Pons (tissue), 1 donor: ENCODE measurements around the gene LPCAT3.

Source experiments
- DNase-seq: peaks from one replicate; pipeline ENCODE4 v3.0.0-alpha.2; 2016; ENCODE audit warnings: low spot score

Gene LPCAT3

DNA sequence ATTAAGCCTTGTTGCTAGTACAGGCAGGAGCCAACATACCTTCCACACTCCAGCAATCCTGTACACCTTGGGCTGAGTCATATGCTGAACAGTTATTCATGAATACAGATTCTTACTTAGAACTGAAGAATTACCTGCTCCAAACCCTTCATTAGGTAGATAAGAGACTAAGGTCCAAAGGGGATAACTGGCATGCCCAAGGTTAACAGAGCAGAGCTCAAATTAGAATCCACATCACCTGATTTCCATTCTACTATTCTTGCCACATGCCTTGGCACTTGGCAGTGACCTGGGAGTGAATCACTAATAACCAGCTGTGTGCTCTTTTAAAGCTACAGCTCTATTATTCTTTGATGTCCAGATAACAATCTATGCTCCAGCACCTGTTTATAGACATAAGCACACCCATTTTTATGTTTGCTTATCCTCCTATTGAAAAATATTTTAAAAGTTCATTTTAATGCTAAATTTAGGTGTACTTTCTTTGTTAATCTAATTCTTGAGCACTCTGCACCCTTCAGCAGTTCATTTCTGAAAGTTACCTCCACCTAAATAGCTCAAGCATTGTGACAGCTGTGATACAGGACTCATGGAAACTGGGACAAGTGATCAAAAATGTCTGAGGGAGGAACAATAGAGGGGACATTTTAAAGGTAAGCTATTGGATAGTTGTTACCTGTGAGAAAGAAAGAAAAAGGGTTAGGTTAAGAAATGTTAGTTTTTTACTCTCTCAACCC, 19.4 kb downstream of the LPCAT3 start:
- DNase-seq = no peak

DNA sequence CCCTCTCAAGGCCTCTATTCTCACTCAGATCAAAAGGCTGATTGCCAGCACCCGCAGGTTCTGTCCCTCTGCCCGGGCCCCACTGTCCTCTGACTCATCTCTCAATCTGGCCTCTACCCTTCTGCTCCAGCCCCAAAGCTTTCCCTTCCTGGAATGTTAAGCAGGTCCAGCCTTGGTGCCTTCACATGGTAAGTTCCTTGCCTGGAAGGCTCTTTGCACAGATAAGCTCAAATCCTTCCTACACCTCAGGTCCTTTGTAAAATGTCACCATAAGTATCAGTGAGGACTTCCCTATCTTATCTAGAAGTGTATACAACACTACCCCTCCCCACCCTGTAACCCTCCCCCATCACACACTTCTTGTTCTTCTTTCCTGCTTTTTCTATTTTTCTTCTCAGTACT, 22.2 kb downstream of the LPCAT3 start:
- DNase-seq = no peak

DNA sequence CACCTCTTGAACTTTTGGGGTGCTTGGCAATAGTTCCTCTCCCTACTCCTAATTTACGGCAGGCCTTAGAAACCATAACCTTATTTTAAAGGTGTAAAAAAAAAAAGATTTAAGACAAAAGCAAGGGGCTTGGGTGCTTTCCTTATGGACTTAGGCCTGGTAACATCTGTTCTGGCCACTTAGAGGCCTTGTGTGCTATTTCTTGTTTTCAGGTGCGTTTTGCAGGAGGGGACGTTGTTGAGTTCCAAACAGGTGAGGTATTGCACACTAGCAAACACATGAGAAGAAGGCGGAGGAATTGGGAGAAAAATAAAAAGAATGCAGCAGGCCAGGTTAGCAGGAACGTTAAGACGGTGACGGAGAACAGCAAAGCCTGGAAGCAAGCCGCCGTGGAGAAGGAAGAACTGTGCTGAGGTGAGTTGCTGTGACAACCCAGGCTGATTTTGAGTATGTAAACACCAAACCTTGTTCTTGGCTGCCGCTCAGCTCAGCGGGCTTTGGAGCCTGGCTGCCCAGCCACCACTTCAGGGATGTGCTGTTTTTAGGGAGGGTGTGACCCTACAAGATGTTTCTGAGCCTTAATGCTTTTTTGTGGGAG, 30.2 kb downstream of the LPCAT3 start:
- DNase-seq = no peak

DNA sequence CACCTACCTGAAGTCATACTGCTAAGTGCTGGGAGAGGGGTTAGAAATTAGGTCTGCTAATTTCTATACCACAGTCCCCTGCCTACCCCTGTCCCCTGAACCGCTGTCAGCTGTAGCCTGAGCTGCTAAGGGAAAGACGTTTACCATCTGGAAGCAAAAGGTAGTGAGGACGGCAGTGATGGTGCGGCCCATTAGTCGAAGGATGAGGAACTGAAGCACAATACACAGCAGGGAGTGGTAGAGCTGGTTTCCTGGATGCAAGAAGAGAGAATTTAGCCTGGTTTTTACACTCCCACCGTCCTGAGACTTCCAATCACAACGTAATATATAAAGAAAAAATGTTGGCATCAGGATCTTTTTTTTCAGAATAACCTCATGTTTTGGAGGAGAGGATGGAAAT, 35.7 kb downstream of the LPCAT3 start:
- DNase-seq = no peak

DNA sequence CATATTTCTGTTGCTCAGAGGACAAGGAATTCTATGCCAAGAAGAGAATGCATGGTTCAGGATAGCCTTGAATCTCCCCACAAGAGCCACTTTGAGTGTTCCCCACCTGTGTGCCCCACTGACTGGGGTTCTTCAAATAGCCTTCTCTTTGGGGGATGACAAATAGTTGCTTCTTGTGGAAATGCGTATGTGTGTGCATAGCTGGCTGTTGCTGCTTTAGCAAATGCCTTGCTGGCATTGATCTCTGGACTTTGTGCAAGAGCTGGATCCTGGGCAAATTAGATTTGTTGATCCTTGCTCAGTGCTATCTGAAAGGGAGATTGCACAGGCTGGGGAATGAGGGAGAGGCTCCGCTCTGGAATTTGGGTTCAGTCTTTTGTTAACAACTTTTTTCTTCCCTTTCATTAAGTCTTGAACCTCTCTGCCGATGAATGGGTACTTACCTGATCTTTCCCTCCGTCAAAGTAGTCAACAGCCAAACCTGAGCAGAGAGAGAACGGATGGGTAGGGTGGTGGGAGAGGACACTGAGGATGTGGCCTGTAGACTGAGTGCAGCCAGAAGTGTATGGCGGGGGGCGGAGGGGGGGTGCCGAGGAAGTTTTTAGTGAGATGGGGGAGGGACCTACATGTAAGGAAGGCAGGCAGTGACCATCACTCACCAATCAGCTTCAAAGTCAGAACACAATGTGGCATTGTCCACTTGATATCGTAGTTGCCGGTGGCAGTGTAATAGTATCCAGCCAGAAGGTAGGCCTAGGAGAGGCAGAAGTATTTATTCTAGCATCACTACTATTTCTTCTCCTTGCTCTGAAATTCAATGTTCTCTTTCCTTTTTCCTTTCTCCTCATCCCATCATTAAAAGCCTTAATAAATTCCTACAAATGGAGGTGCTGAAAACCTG, 36.9 kb downstream of the LPCAT3 start:
- DNase-seq = no peak

DNA sequence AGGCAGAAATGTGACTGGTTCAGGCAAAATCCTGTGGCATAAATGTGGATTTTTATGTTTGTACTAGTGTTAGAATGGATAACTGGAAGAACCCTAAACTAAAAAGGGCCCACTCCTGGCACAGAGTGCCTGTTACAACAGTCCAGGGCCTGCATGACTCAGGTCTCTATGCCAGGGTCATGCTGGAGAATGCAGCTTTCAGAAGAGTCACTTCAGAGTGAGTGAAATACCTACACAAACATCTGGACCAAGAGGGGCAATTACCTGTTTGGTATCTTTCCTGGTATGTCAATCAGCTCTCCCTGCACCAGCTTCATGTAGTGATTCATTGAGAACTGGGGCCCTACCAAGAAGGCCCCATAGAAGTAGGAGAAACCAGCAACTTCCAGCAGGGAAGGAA, 37.5 kb downstream of the LPCAT3 start:
- no peak for DNase-seq

DNA sequence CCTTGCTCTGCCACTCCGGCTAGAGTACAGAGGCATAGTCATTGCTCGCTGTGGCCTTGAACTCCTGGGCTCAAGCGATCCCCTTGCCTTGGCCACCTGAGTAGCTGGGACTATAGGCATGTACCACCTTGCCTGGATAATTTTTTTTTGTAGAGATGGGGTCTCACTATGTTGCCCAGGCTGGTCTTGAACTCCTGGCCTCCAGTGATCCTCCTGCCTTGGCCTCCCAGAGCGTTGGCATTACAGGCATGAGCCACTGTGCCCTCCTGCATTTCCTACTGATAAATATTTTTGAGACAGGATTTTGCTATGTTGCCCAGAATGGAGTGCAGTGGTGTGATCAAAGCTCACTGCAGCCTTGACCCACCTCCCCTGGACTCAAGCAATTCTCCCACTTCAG, 38.2 kb downstream of the LPCAT3 start:
- DNase-seq = no peak

DNA sequence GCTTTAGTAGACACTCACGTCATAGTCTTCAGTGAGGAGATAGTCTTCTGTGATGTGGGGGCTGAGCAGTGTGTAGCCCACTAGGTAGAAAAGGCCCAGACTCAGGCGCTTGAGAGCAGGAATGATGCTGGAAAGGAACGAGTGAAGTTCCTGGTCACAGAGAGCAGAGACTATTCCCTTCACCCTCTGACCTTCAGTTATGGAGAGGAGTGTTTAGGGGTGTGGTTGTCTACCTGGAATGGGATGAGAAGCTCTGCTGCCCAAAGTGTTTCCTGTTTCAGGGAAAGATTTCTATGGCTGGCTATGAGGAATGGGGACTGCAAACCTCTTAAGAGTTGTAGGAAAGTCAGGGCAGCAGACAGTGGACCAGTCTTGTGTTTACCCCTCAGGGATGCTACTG, 38.8 kb downstream of the LPCAT3 start:
- DNase-seq = no peak

DNA sequence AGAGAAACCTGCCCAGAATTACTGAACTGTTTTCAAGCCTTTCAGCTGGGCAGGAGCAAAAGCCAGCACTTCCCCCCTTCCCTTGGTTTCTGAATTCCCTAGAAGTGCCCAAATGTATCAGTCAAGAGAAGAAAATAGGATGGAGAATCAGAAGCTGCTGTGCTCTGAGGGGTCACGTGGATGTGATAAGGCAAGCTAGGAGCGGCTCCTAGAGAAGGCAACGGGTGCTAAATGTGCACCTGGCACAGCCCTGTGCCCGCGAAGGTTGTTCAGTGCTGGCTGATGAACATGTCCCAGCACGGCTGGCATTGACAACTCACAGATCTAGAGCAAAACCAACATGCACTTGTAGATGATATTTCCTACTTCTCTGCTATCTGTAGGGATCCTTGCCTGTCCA, 39.3 kb downstream of the LPCAT3 start:
- DNase-seq = no peak

DNA sequence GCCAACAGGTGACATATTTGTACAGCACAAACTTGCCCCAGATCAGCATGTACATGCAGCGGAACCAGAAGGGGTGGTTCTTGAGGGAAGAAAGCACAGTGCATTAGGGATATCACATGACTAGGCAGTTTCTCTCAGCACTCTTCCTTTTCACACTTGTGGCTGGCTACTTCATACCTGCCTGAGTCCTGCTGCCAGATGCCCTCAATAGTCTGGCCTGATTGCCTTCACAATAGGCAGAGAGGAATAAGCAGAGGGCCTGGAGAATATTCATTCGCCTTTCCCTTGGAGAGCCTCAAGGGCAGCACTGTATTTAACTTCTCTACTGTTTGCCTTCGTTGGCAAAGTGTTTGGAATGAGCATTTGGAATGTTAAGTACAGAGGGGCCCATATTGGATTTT, 39.7 kb downstream of the LPCAT3 start:
- no peak for DNase-seq

DNA sequence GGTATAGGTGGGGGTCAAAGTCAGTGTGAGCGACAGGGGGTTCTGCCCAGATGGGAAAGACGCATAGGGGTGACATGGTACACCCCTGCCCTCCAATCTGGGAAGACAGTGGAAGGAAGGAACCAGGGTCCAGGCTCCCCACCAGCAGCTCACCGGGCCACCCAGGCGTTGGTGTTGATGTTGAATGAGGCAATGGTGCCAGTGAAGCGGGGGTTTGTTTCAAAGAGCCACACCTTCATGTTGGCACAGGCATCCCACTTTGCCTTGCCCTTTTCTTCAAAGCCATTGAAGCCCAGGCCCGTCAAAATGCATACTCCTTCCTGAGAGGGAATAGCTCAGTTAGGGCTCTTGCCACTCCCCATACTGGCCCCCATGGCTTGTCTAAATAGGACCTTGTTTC, 40.1 kb downstream of the LPCAT3 start:
- no peak for DNase-seq

DNA sequence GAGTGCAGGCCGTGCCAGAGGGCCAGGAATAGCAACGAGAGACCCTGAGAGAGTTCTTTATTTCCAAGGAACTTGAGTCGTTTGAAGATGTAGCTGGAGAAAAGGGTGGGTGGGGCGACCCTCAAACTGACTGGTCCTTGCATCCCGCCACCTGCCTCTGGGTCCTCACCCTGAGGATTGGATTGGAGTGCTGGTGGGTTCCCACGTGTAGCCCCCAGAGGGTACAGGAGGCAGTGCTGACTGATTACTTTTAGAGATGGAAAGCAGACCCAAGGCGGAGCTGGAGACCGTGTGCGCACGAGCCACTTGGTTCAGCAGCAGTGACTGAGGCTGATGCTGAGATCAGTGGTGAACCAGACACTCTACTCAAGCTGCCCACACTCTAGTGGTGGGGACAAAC, 40.6 kb downstream of the LPCAT3 start:
- no peak for DNase-seq

DNA sequence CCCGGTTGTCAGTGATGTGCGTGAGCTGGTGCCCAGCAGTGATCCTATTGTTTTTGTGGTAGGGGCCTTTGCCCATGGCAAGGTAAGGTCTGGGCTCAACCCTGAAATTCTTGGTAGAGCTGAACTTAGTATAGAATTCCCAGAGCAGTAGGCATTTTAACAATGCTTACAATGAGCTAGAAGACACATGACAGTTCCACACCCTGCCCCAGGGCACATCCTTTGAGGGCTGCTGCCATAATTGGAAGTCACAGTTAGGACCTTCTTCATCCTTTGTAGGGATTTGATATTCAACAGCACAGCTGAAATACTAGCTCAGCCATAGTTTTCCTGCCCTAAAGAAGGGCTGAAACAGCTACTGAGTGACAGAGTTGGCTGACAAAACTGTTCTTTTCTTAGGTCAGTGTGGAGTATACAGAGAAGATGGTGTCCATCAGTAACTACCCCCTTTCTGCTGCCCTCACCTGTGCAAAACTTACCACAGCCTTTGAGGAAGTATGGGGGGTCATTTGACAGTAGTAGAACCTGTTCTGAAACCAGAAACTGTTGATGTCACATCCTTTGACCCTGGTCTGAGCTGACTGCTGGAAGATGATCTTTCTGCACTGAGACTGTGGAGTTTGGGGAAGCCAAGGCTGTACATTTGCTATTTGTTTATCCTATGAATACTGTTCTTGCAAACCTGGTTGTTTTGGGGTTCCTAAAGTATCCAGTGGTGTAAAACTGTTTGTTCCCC, 42.8 kb downstream of the LPCAT3 start:
- DNase-seq = no peak

DNA sequence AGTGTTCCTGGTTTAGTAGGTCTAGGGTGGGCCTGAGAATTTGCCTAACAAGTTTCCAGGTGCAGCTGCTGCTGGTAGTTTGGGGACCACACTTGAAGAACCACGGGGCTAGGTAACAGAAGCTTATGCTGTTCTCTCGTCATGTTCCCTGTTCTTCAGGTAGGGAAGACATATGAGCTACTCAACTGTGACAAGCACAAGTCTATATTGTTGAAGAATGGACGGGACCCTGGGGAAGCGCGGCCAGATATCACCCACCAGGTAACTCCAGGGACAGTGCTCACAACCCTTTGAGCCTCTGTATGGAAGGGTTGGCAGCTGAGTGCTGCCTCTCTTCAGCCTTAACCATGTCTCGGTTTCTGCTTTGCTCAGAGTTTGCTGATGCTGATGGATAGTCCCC, 44.1 kb downstream of the LPCAT3 start:
- DNase-seq = no peak

DNA sequence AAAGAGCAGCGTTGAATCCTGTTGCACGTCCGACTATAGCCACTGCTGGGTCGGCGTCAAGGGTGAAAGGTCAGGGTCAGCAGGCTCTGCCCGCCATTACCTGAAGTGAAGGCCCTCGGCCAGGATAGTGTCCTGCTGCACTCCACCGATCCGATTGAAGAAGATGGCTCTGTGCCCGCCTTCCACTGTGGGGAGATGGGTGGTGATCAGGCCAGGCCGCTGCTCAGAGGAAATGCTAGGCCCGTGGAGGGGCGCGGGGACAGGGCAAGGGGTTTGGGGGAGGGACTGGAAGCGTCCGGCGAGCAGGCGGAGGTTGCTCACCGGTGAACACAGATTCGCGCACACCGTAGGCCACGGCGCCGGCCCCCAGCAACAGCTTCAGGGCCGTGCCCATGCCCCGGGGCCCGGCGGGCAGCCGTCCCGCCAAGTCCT, 48.2 kb downstream of the LPCAT3 start:
- no peak for DNase-seq

DNA sequence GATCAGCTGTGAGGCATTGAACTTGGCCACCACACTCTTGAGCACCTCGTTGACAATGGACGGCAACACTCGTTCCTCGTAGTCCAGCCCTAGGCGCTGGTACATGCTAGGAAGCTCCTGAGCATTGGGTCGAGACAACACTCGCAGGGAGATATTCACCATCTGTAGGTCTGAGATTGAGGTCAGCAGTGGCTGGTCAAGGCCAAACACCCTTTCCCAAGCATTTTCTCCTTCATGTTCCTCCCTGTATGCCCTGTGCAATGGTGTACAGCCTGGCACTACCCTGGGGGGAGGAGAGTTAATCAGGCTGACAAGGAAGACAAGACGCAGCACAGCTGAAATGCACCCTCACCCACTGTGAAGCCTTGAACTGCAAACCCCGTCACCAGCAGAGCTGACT, 49.9 kb downstream of the LPCAT3 start:
- DNase-seq = no peak

DNA sequence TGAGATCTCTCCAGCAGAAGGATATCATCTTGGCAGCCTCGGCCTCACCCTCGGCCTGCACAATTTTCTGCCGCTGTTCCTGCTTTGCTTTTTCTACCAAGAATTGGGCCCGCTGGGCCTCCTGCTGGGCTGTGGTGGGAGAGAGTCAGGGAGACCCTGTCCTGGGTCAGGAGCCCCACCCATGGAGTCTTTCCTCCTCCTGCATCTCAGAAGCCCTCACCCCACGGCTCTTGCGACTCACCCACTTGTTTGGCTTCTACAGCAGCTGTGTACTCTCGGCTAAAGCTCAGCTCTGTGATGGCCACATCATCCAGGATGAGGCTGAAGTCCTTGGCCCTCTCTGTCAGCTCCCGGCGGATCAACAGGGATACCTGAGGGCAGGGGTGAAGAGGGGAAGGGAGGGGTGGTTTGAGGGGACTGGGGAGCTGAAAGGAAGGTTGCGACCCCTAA, 50.6 kb downstream of the LPCAT3 start:
- no peak for DNase-seq

DNA sequence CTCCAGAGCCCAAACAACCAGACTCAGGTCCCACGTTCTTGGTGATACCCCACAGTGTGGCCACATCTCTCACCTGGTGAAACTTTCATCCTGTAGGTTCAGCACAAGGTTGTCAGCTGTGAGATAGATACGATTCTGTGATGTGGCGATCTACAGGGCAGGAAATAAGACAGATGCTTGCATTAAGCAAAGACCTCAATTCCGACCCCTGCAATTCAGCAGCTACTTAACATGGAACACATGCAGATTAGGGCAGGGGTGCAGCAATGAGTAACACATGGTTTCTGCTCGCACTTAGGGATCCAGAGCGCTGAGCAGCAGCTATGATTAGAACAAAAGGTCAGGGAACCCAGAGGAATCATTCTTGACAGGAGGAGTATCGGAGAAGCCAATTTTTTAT, 51.9 kb downstream of the LPCAT3 start:
- no peak for DNase-seq

DNA sequence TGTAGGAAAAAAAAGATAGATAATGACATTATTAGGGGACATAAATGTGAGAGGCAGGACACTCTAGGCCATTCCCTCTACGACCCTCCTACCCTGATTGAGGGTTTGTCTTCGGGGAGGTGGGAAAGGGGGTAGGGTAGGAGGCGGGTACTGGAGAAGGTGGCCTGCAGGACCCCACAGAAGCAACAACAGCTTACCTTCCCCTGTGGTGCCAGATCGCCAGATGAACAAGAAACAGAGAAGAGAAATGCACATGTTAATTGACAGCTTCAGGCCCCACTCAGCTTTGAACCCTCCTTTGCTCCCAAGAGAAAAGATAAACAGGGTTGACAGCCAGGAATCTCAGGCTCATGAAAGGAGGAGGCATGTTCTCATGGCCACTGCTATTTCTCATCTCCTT, 52.6 kb downstream of the LPCAT3 start:
- DNase-seq = no peak

DNA sequence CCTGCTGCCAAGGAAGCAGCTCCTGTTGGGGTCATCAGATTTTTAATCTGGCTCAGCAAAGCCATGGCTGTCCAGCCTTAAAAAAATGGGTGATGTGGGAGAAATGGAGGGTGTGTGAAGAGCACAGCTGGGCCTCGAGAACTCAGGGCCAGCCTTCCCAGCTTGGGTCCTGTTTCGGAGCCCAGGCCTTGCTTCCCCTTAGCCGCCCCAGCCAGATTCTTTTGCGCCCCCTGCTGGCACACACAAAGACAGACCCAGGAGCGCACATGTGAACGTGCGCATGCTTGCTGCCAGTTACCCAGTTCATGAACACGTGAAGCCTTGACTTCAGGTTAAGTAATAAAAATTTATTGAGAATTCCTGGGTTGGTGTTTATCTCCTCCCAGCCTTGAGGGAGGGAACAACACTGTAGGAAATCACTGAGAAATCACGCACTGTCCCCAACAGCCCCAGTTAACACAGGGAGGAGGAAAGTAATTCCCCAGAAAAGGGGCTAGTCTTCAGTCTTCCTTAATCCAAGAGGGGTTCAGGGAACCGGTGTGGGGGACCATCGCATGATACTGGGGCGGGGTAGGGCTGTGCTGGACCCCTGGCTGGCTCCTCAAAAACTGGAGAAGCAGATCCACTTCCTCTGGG, 53.1 kb downstream of the LPCAT3 start:
- peak; percentile 86 for DNase-seq

DNA sequence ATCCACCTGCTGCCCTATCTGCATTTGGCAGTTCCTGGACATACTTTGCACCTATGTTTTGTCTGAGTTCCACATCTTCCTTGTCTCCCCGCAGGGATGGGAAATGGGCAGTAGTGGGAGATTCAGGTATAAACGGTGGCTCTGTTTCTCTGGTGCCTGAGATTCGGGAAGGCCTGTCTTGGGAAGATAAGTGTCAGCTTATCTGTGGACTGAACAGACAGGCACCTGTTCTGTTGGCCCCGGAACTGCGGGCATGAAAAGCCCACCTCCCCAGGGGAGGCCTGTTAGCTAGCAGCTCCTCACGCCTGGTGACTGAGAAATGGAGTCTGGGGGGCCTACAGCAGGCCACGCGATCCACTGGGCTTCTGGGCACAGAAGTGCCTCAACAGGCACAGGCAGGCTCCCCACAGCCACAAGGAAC, 53.7 kb downstream of the LPCAT3 start:
- no peak for DNase-seq
